ENCODE data around the gene DYNLRB1. TPM values are rescaled to one million over a fixed set of nuclear protein-coding genes. Genes with fewer than 3 reads are reported as not detected.
A peak's percentile ranks its signal among the peaks of the same experiment; 100 is the strongest.

DYNLRB1 gene
- total and polyA plus RNA-seq, 2 of the 13 experiments (the other 11 are each of a cell fraction or from before 2014, with no cell fraction given): 140 to 244 TPM

DNA sequence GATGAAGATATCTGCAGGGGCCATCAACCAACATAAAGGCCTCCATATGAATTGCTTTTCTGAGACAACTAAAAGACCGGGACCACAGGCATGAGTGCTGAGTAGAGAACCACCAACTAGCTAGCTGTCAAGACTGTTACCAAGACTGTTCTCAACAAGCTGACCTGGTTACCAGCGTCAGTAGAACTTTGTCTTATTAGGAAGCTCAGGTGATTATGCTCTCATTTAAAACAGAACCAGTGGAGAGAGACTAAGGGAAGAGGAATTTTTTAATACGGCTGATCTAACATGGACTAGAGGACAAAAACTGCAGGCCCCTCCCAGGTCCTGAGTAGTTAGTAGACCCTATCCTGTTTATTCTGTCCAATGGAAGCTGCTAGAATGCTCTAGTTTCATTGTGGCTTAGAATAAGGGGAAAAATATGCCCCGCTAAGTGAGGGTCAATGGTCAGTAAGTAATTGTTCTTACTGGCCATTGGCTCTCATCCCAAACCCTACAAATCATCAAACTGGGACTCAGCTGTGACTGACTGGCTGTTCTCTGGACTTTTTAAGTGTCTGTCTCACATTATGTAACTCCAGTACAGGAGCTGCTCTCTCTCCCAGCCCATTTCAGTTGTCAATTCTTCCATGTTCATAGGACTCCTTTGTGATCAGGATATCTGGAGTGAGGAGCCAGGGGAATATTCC, 3.8 kb upstream of the DYNLRB1 start (continued):
- TF ChIP-seq ZNF101 (CRISPR knock-in tag; IDR thresholded peaks at IDR 0.05; ENCODE audit: borderline replicate concordance, low read depth): no peak
- no peak for TF ChIP-seq ZNF737 (CRISPR knock-in tag; IDR thresholded peaks at IDR 0.05; ENCODE audit: borderline replicate concordance)
- no peak for TF ChIP-seq HOXA9 (CRISPR knock-in tag; IDR thresholded peaks at IDR 0.05; ENCODE audit: borderline replicate concordance)
- TF ChIP-seq, protein P1, sequence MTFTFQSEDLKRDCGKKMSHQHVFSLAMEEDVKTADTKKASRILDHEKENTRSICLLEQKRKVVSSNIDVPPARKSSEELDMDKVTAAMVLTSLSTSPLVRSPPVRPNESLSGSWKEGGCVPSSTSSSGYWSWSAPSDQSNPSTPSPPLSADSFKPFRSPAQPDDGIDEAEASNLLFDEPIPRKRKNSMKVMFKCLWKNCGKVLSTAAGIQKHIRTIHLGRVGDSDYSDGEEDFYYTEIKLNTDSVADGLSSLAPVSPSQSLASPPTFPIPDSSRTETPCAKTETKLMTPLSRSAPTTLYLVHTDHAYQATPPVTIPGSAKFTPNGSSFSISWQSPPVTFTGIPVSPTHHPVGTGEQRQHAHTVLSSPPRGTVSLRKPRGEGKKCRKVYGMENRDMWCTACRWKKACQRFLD (CRISPR knock-in tag; IDR thresholded peaks at IDR 0.05; ENCODE audit: borderline replicate concordance): 0 out of 2 replicates have a peak, but pooled peaks have one; percentile 14
- TF ChIP-seq ZNF550 (CRISPR knock-in tag; IDR thresholded peaks at IDR 0.05; ENCODE audit: borderline replicate concordance): no peak
- peak; percentile 45 for TF ChIP-seq ZMYM4 (CRISPR knock-in tag; IDR thresholded peaks at IDR 0.05)
- TF ChIP-seq ZNF605 (CRISPR knock-in tag; IDR thresholded peaks at IDR 0.05): no peak
- TF ChIP-seq IRF1 (CRISPR knock-in tag; IDR thresholded peaks at IDR 0.05; ENCODE audit: low read depth): no peak
- TF ChIP-seq, protein P2, sequence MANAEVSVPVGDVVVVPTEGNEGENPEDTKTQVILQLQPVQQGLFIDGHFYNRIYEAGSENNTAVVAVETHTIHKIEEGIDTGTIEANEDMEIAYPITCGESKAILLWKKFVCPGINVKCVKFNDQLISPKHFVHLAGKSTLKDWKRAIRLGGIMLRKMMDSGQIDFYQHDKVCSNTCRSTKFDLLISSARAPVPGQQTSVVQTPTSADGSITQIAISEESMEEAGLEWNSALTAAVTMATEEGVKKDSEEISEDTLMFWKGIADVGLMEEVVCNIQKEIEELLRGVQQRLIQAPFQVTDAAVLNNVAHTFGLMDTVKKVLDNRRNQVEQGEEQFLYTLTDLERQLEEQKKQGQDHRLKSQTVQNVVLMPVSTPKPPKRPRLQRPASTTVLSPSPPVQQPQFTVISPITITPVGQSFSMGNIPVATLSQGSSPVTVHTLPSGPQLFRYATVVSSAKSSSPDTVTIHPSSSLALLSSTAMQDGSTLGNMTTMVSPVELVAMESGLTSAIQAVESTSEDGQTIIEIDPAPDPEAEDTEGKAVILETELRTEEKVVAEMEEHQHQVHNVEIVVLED (CRISPR knock-in tag; IDR thresholded peaks at IDR 0.05; ENCODE audit: borderline replicate concordance): no peak
- no peak for TF ChIP-seq NFKBIZ (CRISPR knock-in tag; IDR thresholded peaks at IDR 0.05)
- no peak for TF ChIP-seq ZNF660 (CRISPR knock-in tag; IDR thresholded peaks at IDR 0.05; ENCODE audit: borderline replicate concordance, low read depth)
- no peak for TF ChIP-seq NFYB (CRISPR knock-in tag; IDR thresholded peaks at IDR 0.05)
- TF ChIP-seq, protein P3, sequence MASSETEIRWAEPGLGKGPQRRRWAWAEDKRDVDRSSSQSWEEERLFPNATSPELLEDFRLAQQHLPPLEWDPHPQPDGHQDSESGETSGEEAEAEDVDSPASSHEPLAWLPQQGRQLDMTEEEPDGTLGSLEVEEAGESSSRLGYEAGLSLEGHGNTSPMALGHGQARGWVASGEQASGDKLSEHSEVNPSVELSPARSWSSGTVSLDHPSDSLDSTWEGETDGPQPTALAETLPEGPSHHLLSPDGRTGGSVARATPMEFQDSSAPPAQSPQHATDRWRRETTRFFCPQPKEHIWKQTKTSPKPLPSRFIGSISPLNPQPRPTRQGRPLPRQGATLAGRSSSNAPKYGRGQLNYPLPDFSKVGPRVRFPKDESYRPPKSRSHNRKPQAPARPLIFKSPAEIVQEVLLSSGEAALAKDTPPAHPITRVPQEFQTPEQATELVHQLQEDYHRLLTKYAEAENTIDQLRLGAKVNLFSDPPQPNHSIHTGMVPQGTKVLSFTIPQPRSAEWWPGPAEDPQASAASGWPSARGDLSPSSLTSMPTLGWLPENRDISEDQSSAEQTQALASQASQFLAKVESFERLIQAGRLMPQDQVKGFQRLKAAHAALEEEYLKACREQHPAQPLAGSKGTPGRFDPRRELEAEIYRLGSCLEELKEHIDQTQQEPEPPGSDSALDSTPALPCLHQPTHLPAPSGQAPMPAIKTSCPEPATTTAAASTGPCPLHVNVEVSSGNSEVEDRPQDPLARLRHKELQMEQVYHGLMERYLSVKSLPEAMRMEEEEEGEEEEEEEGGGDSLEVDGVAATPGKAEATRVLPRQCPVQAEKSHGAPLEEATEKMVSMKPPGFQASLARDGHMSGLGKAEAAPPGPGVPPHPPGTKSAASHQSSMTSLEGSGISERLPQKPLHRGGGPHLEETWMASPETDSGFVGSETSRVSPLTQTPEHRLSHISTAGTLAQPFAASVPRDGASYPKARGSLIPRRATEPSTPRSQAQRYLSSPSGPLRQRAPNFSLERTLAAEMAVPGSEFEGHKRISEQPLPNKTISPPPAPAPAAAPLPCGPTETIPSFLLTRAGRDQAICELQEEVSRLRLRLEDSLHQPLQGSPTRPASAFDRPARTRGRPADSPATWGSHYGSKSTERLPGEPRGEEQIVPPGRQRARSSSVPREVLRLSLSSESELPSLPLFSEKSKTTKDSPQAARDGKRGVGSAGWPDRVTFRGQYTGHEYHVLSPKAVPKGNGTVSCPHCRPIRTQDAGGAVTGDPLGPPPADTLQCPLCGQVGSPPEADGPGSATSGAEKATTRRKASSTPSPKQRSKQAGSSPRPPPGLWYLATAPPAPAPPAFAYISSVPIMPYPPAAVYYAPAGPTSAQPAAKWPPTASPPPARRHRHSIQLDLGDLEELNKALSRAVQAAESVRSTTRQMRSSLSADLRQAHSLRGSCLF (CRISPR knock-in tag; IDR thresholded peaks at IDR 0.05; ENCODE audit: borderline replicate concordance): no peak
- TF ChIP-seq ZFY (CRISPR knock-in tag; IDR thresholded peaks at IDR 0.05): no peak
- TF ChIP-seq ZNF777 (CRISPR knock-in tag; IDR thresholded peaks at IDR 0.05): 0 out of 2 replicates have a peak, but pooled peaks have one; percentile 16
- no peak for TF ChIP-seq ZNF720 (CRISPR knock-in tag; IDR thresholded peaks at IDR 0.05)
- TF ChIP-seq TIGD3 (CRISPR knock-in tag; IDR thresholded peaks at IDR 0.05; ENCODE audit: borderline replicate concordance): no peak
- no peak for TF ChIP-seq CREB3 (CRISPR knock-in tag; IDR thresholded peaks at IDR 0.05)

Data from HepG2 (cell line).